GM10266 (cell line): ENCODE measurements around the gene NCK1.

Experiments
- DNase-seq: peaks from one replicate; pipeline ENCODE4 v3.0.0; 2012; ENCODE audit errors: extremely low spot score
- TF ChIP-seq, protein P1 (sequence below): IDR thresholded peaks from 2 replicates; pipeline ENCODE4 v1.5.1; 2012; ENCODE audit warnings: mild to moderate bottlenecking, low read depth; ENCODE audit not compliant: control insufficient read depth, insufficient read depth; ENCODE audit errors: missing control alignments

The NCK1 gene

DNA sequence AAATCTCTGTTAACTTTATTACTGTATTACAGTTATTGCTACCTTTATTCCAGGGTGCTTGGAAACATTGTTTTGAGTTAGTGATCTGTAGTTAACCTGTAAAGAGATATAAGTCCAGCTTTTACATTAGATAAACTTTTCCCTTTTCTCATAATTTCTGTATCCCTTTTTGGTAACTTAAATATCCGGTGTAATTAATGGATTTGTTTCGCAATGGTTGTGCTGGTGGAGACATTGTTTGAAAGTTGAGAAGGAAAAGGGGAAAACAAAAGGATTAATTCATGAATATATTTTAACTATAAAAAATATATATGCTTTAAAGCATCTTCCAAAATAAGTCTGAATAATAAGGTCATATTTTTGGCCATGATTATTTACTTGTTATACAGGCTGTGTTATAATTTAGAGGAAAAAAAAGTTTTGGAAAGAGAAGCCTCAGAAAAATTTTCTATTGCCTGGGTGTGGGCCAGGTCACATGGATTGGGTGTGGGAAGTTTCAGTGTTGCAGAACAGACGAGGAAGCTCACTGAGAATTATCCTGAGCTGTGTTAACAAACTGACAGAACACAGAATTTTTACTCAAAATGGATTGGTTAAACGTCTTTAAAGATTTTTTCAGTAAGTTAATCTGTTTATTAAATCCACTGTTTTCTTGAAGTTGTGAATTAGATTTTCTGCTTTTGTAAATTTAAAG is 68.1 kb downstream of the NCK1 start:
- no peak for DNase-seq
- TF ChIP-seq, protein P1, sequence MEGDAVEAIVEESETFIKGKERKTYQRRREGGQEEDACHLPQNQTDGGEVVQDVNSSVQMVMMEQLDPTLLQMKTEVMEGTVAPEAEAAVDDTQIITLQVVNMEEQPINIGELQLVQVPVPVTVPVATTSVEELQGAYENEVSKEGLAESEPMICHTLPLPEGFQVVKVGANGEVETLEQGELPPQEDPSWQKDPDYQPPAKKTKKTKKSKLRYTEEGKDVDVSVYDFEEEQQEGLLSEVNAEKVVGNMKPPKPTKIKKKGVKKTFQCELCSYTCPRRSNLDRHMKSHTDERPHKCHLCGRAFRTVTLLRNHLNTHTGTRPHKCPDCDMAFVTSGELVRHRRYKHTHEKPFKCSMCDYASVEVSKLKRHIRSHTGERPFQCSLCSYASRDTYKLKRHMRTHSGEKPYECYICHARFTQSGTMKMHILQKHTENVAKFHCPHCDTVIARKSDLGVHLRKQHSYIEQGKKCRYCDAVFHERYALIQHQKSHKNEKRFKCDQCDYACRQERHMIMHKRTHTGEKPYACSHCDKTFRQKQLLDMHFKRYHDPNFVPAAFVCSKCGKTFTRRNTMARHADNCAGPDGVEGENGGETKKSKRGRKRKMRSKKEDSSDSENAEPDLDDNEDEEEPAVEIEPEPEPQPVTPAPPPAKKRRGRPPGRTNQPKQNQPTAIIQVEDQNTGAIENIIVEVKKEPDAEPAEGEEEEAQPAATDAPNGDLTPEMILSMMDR: no peak

DNA sequence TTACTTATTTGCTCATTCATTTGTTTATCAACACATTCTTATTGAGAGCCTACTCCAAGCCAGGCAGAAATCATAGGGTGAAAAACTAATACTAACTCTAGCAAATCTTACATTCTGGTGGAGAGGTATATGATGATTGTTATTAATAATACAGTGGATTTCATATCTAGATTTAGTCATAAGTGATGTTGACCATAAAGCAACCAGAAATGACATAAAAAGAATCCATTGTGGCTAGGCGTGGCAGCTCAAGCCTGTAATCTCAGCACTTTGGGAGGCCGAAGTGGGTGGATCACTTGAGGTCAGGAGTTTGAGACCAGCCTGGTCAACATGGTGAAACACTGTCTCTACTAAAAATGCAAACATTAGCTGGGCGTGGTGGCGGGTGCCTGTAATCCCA is 69.6 kb downstream of the NCK1 start:
- TF ChIP-seq, protein P1: no peak
- no peak for DNase-seq

DNA sequence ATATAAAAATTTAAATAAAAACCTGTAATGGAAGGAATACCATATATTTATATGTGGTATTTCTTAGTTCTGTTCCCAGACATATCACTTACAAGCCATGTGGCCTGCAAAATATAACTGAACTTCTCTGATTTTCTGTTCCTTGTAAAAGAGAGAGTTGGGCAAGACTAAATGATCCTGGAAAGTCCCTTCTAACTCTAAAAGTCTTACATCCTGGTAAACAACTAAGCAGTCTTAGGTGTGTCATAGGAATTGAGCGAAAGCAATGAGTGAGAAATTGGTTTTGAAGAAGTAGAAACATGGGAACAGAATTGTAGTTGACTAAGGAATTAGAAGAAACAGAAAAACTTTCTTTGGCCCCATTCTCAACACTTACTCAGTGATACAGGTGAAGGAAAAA is 70.5 kb downstream of the NCK1 start:
- peak; percentile 13 for DNase-seq
- TF ChIP-seq, protein P1: no peak

GRCh38 chr3:136932978-136933772 is 71.2 kb downstream of the NCK1 start:
- TF ChIP-seq, protein P1: no peak
- no peak for DNase-seq

- TF ChIP-seq, protein P1: no peak
These were observed 75.2 kb downstream of the NCK1 start for GRCh38 chr3:136937175-136937574.

GRCh38 chr3:136937851-136938250 is 75.8 kb downstream of the NCK1 start:
- no peak for DNase-seq
- TF ChIP-seq, protein P1: no peak

More at GRCh38 chr3:136937175-136937574, 75.2 kb downstream of the NCK1 start:
- DNase-seq: no peak

GRCh38 chr3:136938334-136938733 is 76.3 kb downstream of the NCK1 start:
- TF ChIP-seq, protein P1: no peak
- no peak for DNase-seq
